HTR-8/SVneo (cell line): ENCODE measurements around the gene RNASE13.

ENCODE experiments used
- DNase-seq: peaks from one replicate; pipeline ENCODE4 v3.0.0; 2011; ENCODE audit warnings: low spot score, mixed read lengths; ENCODE audit not compliant: insufficient read length
- FAIRE-seq: peaks from 2 replicates; lab custom pipeline; 2011; peaks lifted over from hg19 to GRCh38; lab: Jason Lieb, UNC

Gene RNASE13

DNA sequence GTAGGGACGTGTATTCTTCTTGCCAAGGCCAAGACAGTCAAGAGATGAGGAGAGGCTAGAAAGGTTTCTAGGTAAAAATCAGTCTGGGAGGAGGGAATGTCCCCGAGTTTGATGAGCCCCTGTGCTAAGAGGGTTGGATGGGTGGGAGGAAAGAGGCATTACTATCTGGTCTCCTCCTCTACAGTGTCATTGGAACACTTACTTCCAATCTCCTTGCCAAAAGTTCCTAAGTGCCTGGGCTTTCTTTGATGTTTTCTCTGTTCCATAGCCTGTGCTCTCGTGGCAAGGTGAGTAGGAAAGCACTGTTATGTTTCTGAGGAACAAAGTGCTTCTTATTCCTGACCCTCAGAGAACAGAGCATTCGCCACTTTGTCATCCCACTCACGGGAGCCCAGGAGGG, at the start of gene RNASE13:
TSS of gene RNASE13 (minus strand) at position 101 of the 400 bp plus-strand sequence. CDS start 519 bp downstream, outside the sequence.
- DNase-seq (no peak), FAIRE-seq (no peak)

DNA sequence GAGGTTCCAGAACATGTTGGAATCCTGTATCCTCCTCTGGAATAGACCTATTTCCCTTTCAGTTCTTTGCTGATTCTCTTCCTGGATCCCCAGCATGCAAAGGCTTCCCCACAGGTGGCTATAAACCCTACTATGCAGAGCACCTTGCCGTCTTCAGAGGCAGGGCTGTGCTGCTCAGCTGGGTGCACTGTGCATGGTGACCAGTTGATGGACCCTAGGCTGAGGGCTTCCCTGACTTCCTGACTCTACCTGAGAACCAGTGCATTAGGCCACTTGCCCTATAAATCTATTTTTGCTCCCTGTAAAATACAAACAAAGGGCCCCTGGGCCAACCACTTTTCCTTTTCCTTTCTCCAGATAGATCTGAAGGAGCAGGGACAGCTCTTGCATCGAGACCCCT, 49.8 kb upstream of the RNASE13 start:
- no peak for FAIRE-seq
- DNase-seq, result no peak

DNA sequence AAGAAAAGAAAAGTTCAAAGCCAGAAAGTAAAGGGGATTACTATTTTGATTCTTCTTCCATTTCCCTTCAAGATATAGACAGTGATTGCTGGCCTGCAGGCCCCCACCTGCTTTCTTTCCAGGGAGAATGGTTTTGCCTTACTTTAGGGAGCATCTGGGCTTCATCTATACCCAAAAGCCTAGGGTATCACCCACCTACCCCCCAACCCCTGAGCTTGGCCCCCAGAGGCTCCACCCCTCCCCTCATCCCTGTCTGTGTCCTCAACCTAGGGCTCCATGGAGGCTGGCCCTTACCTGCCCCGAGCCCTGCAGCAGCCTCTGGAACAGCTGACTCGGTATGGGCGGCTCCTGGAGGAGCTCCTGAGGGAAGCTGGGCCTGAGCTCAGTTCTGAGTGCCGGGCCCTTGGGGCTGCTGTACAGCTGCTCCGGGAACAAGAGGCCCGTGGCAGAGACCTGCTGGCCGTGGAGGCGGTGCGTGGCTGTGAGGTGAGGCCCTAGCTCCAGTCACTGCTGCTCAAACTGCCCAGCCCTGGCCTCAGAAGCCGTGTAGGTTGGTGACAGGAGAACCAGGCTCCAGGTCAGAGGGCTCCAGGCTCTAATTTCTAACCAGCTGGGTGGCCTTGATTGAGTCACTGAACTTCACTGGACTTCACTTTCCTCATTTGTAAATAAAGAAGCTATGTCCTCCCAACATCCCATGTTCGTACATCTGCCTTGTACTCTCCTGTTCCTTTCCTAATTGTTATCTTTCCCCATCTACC, 49.1 kb upstream of the RNASE13 start:
- FAIRE-seq, result no peak
- DNase-seq, result no peak

DNA sequence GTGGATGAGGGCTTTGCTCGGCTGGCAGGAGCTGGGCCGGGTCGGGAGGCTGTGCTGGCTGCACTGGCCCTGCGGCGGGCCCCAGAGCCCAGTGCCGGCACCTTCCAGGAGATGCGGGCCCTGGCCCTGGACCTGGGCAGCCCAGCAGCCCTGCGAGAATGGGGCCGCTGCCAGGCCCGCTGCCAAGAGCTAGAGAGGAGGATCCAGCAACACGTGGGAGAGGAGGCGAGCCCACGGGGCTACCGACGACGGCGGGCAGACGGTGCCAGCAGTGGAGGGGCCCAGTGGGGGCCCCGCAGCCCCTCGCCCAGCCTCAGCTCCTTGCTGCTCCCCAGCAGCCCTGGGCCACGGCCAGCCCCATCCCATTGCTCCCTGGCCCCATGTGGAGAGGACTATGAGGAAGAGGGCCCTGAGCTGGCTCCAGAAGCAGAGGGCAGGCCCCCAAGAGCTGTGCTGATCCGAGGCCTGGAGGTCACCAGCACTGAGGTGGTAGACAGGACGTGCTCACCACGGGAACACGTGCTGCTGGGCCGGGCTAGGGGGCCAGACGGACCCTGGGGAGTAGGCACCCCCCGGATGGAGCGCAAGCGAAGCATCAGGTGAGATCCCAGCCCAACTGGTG, 47.0 kb upstream of the RNASE13 start:
- no peak for DNase-seq
- no peak for FAIRE-seq

DNA sequence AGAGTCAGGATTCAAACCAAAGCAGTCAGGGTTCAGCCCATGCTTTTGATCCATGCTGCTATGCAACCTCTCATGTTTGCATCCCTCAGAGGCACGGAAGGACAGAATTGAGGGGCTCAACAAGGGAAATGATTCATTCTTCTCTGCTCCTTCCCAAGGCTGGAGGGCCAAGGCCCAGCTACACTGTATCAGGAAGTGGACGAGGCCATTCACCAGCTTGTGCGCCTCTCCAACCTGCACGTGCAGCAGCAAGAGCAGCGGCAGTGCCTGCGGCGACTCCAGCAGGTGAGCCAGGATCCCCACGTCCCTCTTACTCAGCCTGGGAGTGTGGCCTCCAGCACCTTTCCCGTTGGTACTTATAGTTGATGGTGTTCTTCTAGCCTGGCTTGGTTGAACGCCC, 44.1 kb upstream of the RNASE13 start:
- DNase-seq (no peak), FAIRE-seq (no peak)

DNA sequence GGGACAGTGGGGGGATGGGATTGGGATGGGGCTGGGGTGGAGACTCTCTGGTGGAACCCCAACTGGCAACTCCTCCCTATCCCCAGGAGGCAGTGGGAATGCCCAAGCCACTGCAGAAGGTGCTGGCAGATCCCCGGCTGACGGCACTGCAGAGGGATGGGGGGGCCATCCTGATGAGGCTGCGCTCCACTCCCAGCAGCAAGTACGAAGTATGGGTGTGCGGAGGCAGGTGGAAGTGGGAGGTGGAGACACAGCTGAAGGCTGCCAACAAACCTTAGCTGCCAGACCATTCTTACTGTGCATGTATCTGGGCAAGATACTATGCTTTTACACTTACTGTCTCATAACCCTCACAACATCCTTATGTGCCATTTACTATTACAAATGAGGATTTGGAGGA, 43.7 kb upstream of the RNASE13 start:
- FAIRE-seq, result no peak
- DNase-seq, result no peak

DNA sequence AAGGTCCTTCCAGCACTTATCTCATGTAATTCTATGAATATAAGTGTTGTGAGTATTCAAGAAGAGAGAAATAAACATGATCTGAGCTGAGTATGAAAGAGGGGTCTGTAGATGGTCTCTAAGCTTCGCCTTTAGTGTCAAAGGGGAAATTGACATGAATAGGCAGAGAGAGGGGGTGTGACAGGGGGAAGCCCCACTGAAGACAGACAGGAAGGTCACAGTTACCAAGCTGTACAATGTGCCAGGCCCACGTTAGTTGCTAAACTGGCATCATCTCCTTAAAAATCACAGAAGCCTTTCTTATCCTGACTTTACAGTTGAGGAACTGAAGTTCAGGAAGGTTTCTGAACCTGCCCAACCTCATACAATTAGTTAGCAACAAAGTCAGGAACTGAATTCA, 43.1 kb upstream of the RNASE13 start:
- FAIRE-seq (no peak), DNase-seq (no peak)

GRCh38 chr14:21075719-21076437, 41.3 kb upstream of the RNASE13 start:
- FAIRE-seq, result no peak
- DNase-seq, result no peak

DNA sequence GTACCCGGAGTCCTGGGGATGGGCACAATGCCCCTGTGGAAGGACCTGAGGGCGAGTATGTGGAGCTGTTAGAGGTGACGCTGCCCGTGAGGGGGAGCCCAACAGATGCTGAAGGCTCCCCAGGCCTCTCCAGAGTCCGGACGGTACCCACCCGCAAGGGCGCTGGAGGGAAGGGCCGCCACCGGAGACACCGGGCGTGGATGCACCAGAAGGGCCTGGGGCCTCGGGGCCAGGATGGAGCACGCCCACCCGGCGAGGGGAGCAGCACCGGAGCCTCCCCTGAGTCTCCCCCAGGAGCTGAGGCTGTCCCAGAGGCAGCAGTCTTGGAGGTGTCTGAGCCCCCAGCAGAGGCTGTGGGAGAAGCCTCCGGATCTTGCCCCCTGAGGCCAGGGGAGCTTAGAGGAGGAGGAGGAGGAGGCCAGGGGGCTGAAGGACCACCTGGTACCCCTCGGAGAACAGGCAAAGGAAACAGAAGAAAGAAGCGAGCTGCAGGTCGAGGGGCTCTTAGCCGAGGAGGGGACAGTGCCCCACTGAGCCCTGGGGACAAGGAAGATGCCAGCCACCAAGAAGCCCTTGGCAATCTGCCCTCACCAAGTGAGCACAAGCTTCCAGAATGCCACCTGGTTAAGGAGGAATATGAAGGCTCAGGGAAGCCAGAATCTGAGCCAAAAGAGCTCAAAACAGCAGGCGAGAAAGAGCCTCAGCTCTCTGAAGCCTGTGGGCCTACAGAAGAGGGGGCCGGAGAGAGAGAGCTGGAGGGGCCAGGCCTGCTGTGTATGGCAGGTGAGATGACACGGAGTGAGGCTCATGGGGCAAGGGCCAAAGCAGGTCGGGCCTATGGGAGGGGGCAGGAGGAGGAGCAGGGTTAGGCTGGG, 40.0 kb upstream of the RNASE13 start:
- DNase-seq, result no peak
- FAIRE-seq, result no peak

DNA sequence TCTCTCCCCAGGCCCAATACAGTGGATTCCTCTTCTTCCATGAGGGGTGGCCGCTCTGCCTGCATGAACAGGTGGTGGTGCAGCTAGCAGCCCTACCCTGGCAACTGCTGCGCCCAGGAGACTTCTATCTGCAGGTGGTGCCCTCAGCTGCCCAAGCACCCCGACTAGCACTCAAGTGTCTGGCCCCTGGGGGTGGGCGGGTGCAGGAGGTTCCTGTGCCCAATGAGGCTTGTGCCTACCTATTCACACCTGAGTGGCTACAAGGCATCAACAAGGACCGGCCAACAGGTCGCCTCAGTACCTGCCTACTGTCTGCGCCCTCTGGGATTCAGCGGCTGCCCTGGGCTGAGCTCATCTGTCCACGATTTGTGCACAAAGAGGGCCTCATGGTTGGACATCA, 39.3 kb upstream of the RNASE13 start:
- no peak for FAIRE-seq
- DNase-seq, result no peak

GRCh38 chr14:21072781-21073339, 38.3 kb upstream of the RNASE13 start:
- no peak for FAIRE-seq
- DNase-seq, result no peak

DNA sequence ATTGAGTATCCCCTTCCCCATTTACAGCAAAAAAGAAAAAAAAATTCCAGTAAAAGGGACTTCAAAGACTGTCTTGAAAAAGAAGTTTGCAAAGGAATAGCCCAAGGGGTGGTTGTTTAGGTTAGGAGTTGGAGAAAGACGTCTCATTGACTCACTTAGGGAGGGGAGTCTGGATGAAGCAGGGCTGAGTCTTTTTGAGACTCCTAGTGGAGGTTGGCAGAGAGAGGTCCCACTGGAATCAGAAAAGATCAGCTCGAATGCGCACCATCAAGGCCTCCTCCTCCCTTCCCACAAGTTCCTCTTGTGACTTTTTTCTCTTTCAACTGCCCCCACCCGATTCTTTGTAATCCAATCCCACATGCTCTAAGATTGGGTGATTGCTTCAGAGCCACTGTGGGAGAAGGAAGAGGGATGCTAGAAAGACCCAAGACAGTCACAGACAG, 37.4 kb upstream of the RNASE13 start:
- DNase-seq, result no peak
- FAIRE-seq, result no peak

DNA sequence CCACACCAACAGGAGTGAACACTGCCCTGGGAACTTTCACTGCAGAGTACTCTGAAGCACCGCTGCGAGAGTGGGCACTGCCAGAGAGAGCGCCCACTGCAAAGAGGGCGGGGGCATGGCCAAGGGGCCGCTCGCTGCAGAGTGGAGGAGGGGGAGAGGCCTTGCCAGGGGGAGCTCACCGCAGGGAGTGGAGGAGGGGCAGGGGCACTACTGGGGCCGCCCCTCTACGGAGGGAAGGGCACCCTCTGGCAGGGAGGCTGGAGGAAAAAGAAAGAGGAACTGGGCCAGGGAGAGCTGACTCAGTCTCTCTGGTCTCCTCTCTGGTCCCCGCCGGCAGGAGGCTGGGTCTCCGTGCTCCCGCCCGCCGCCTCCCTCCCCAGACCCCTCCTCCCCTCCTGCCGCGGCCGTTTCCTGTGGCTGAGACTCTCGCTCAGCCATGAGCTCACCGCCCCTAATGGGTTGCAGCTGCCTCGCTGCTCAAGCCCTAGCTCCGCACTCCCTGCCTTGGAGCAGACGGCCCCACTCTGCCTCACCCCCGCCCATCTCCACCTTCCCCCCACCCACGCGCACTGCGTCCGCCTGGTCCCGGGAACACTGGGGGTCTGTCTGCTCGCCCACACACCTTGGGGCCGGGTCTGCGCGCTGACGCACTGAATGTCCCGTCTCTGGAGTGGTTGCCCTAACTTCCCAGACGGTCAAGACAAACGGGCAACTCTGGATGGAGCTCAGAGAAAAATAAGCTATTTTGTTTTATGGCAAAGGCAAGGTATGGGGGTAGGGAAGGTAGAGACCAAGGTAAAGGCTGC, 36.8 kb upstream of the RNASE13 start:
- FAIRE-seq (peak; percentile 75), DNase-seq (peak; percentile 73)

DNA sequence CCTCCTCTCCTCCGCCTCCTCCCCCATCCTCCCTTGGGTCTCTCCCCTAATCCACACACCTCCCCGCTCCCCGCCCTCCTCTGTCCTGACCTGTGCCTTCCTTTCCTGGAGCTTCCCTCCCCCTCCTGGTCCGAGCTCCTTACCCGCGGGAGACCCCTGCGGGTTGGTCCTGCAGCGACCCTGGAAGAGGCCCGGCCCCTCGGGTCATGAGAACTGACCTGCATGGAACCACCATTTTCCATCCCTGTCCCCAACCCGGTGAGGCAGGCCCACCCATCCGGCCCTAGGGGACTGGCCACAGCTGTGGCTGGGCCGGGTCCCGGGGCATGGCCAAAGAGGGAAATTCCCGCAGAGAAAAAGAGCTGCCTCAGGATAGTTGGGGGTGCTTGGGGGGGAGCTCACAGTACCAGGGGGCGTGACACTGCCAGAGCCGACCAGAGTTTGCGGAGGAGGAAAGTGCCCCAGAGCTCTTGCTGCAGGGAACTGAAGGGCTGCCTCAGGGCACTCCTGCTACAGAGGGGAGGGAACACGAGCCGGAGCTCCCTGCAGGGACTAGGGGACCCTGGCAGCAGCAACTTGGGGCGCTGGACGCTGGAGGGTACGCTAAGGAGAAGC, 36.1 kb upstream of the RNASE13 start:
- no peak for DNase-seq
- no peak for FAIRE-seq

DNA sequence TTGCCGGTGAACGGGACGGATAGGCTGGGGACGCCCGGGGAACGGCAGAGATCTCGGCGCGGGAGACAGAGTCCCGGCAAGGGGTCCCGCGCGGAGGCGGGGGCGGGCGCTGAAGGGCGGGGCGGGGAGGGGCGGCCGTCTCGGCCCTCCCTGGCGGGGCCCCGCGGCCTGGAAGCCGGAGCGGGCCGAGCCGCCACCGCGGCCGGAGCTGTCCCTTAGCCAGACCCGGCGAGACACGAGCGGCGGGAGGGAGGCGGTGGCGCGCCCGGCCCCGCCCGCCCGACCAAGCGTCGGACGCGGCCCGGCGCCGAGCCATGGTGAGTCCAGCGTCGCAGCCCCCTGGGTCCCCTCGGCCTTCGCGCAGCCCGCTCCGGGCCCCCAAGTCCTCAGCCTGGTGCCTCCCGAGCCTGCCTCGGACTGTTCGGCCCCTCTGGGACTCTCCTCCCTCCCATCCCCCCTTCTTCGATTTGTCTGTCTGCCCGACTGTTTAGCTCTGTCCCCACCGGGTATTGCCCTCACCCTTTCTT, 35.5 kb upstream of the RNASE13 start, which contains the start of gene ARHGEF40:
TSS of gene ARHGEF40 (plus strand) at position 222 of the 527 bp plus-strand sequence. CDS start at position 315, 93 bp downstream.
- FAIRE-seq (no peak), DNase-seq (peak; percentile 21)

DNA sequence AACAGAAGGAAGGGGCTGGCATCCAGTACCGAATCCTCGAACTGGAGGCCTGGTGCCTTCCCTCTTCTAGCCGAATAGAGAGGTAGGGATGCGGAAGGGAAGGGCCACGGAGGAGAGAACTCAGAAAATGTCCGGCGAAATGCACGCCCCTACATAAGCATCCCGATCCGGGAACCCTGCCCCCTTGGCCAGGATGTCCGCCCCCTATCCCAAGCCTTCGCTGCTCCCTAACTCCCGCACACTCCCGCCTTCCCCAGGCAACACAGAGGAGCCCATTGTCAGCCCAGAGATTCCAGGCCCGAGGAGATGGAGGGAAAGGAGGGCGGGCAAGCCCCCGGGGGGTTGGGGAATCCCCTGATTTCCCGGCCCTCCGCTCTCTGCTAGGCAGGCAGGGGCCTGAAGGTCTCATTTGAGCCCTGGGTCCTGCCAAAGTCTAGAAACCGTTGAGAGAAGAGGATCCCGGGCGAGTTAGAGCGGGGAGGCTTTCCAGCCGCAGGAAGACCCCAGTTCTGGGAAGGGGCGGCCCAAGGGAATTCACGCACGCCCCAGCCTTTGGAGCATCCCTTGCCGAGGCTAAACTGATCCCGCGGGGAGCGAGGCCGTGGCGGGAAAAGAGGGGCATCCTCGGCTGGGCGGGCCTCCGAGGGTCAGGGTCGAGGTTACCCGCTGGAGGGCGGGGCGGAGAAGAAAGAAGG, 34.9 kb upstream of the RNASE13 start:
- no peak for DNase-seq

GRCh38 chr14:21068521-21069387, 34.1 kb upstream of the RNASE13 start:
- no peak for FAIRE-seq
- peak; percentile 36 for DNase-seq

More for the DNA sequence above, 34.9 kb upstream of the RNASE13 start:
- FAIRE-seq, result no peak
